Measurements from ENCODE around the gene PDE8B. TPM values are rescaled to one million over a fixed set of nuclear protein-coding genes. Genes with fewer than 3 reads are reported as not detected.
"Not testable (repeated sequence)": the region's sequence is repeated elsewhere in the genome, so short reads cannot be mapped to it uniquely, and the experiment has no call there.

The PDE8B gene
- total RNA-seq, 1 donor from 2014 or later = 5.3 TPM

- no peaks in the 10 kb centered on the region for H3K36me3 ChIP-seq
- H3K9me3 ChIP-seq = no peaks in the 10 kb centered on the region
- no peaks in the 10 kb centered on the region for H3K27me3 ChIP-seq (ENCODE audit: low read depth)
- no peak for TF ChIP-seq CTCF (IDR thresholded peaks at IDR 0.05)
- H3K4me1 ChIP-seq = no peaks in the 10 kb centered on the region
- DNase-seq (no peak), ATAC-seq (no peak)
- intact Hi-C loops (cut with DNase I) = no loop called here
- no peak overlapping the region for H3K27ac ChIP-seq
- H3K4me3 ChIP-seq = no peak overlapping the region
Observed at GRCh38 chr5:77463905-77464304, 253.4 kb downstream of the PDE8B start.

GRCh38 chr5:77468875-77469274 is 258.4 kb downstream of the PDE8B start:
- H3K27ac ChIP-seq; H3K9me3 ChIP-seq; ATAC-seq; H3K4me3 ChIP-seq; H3K36me3 ChIP-seq; H3K4me1 ChIP-seq; DNase-seq; intact Hi-C loops (cut with DNase I); H3K27me3 ChIP-seq (ENCODE audit: low read depth): not testable (repeated sequence)

- H3K36me3 ChIP-seq; H3K9me3 ChIP-seq; H3K27me3 ChIP-seq (ENCODE audit: low read depth); H3K27ac ChIP-seq; intact Hi-C loops (cut with DNase I); H3K4me3 ChIP-seq; ATAC-seq; DNase-seq; H3K4me1 ChIP-seq: not testable (repeated sequence)
Observed at GRCh38 chr5:77475041-77475440, 264.6 kb downstream of the PDE8B start.

Other genes starting within 250 kb of the PDE8B start
- gene AGGF1, start 180.3 kb upstream of the PDE8B start, total RNA-seq = 20.4 TPM
- gene ZBED3, start 123.4 kb upstream of the PDE8B start, total RNA-seq = 13.4 TPM

Data from lower lobe of right lung (tissue), 2 donors.